A673 (cell line): ENCODE results near the gene IPO13. TPM values are rescaled to one million over a fixed set of nuclear protein-coding genes. Genes with fewer than 3 reads are reported as not detected.

ENCODE experiments used
- BruUV-seq: library from RNA; stranded (reverse); fragments of 400-500 nt; replicated peaks from 2 replicates; lab custom pipeline; 2021; lab: Mats Ljungman, UMichigan
- CTCF ChIA-PET: fragments of 300-600 bp; sonication (Branson Sonifier 250); formaldehyde crosslinking; loops from one replicate; lab custom pipeline; 2022; ENCODE audit warnings: antibody characterized with exemption; lab: Charles Lee
- POLR2A ChIA-PET: fragments of 300-600 bp; sonication (Branson Sonifier 250); formaldehyde crosslinking; loops from one replicate; lab custom pipeline; 2022; ENCODE audit warnings: antibody characterized with exemption; ENCODE audit not compliant: low non-redundant PET; lab: Charles Lee
- DNase-seq: peaks from one replicate; pipeline ENCODE4 v3.0.0-alpha.2; 2015; ENCODE audit warnings: low spot score
- H3K27ac ChIP-seq: fragments of 200-600 bp; sonication (generic); 2 replicates; pipeline ENCODE4 v1.5.1; 2016; ENCODE audit warnings: mixed run types, low read depth, mild to moderate bottlenecking, mixed read lengths, antibody characterized with exemption, low read length; ENCODE audit not compliant: poor library complexity, severe bottlenecking
- H3K27me3 ChIP-seq: fragments of 200-600 bp; sonication (generic); replicated peaks from 2 replicates; pipeline ENCODE4 v1.6.1; 2017; ENCODE audit warnings: mixed run types, low read depth, mild to moderate bottlenecking, mixed read lengths, antibody characterized with exemption, low read length; ENCODE audit not compliant: insufficient read depth, poor library complexity
- H3K36me3 ChIP-seq: fragments of 200-600 bp; sonication (generic); 2 replicates; pipeline ENCODE4 v1.6.1; 2016; ENCODE audit warnings: mixed run types, mild to moderate bottlenecking, mixed read lengths, antibody characterized with exemption, low read length; ENCODE audit not compliant: insufficient read depth, poor library complexity, severe bottlenecking
- H3K4me1 ChIP-seq: fragments of 200-600 bp; sonication (generic); 2 replicates; pipeline ENCODE4 v1.6.1; 2017; ENCODE audit warnings: mixed run types, mild to moderate bottlenecking, mixed read lengths, antibody characterized with exemption, low read length; ENCODE audit not compliant: insufficient read depth, poor library complexity, severe bottlenecking
- H3K4me3 ChIP-seq: fragments of 200-600 bp; sonication (generic); 2 replicates; pipeline ENCODE4 v1.5.1; 2016; ENCODE audit warnings: low read depth, mixed run types, mild to moderate bottlenecking, mixed read lengths, low read length; ENCODE audit not compliant: poor library complexity, severe bottlenecking
- H3K9me3 ChIP-seq: fragments of 200-600 bp; sonication (generic); 2 replicates; pipeline ENCODE4 v1.6.1; 2016; ENCODE audit warnings: mixed run types, low read depth, mild to moderate bottlenecking, mixed read lengths, antibody characterized with exemption, low read length; ENCODE audit not compliant: poor library complexity, severe bottlenecking
- EZH2 ChIP-seq: fragments of 200-600 bp; sonication (generic); IDR thresholded peaks from 2 replicates; pipeline ENCODE4 v1.6.1; 2017; ENCODE audit warnings: borderline replicate concordance, low read depth, mild to moderate bottlenecking, mixed read lengths, antibody characterized with exemption, low read length; ENCODE audit not compliant: poor library complexity, severe bottlenecking
- intact Hi-C: fragments of 100-400 bp; cut with micrococcal nuclease; formaldehyde crosslinking; loops from one replicate; pipeline ENCODE4 v1.10.0; 2022; ENCODE audit not compliant: unreplicated experiment
- total RNA-seq: library from RNA; stranded (reverse); gene quantifications from 2 replicates; pipeline ENCODE4 v1.2.3, GENCODE V29; 2021
- TF ChIP-seq, protein P1 (sequence below): fragments of 300-800, 200-600 bp; sonication (generic); conservative IDR thresholded peaks from 2 replicates; pipeline ENCODE4 v1.5.1; 2017; ENCODE audit warnings: low read depth, mild to moderate bottlenecking, antibody characterized with exemption, low read length, moderate library complexity, mixed read lengths

Gene IPO13
- total RNA-seq, 1 experiment from 2014 or later, result 53.4 TPM

DNA sequence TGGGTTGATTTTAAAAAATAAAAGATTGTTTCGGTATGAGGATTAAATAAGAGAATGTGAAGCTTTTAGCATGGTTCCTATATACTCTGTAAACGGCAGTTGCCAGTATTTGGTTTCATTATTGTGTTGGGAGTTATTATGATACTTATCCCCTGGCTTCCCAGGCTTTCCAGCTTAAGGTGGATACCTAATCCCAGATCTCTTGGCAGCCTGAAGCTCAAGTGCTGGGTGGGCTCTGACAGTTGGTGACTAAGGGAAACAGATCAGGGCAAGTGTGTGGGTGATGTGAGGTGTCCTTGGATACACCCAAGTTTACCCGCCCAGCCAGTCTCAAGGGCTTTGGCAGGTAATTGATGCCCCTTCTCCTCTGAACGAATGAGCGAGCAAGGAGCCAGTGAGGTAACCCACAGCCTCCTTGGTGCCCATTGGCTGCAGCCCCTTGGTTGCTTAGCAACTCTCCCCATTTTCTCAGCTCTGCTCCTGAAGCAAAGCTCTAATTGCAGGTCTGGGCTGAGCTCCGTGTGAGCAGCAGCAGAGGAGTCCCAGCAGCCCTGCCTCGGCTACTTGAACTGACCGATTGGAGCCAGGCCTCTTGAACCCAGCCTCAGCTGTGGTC lies 6.1 kb downstream of the IPO13 start:
- TF ChIP-seq, protein P1, sequence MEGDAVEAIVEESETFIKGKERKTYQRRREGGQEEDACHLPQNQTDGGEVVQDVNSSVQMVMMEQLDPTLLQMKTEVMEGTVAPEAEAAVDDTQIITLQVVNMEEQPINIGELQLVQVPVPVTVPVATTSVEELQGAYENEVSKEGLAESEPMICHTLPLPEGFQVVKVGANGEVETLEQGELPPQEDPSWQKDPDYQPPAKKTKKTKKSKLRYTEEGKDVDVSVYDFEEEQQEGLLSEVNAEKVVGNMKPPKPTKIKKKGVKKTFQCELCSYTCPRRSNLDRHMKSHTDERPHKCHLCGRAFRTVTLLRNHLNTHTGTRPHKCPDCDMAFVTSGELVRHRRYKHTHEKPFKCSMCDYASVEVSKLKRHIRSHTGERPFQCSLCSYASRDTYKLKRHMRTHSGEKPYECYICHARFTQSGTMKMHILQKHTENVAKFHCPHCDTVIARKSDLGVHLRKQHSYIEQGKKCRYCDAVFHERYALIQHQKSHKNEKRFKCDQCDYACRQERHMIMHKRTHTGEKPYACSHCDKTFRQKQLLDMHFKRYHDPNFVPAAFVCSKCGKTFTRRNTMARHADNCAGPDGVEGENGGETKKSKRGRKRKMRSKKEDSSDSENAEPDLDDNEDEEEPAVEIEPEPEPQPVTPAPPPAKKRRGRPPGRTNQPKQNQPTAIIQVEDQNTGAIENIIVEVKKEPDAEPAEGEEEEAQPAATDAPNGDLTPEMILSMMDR, result no peak
- no peak for TF ChIP-seq EZH2
- peaks cover 2% of the 10 kb centered on the region for H3K36me3 ChIP-seq
- no peak for DNase-seq
- H3K4me3 ChIP-seq, result no peak overlapping the region
- intact Hi-C loops, result no loop called here
- H3K9me3 ChIP-seq, result no peaks in the 10 kb centered on the region
- H3K4me1 ChIP-seq, result peaks cover 6% of the 10 kb centered on the region
- POLR2A ChIA-PET, result no interaction called here
- CTCF ChIA-PET, result interaction anchor here (1.1 kb wide), 1 partner anchor 24 kb away, joined by 7 read pairs; no protein-coding TSS in a partner anchor
- no peaks in the 10 kb centered on the region for H3K27me3 ChIP-seq
- no peak overlapping the region for H3K27ac ChIP-seq
- no TSS peak for BruUV-seq

DNA sequence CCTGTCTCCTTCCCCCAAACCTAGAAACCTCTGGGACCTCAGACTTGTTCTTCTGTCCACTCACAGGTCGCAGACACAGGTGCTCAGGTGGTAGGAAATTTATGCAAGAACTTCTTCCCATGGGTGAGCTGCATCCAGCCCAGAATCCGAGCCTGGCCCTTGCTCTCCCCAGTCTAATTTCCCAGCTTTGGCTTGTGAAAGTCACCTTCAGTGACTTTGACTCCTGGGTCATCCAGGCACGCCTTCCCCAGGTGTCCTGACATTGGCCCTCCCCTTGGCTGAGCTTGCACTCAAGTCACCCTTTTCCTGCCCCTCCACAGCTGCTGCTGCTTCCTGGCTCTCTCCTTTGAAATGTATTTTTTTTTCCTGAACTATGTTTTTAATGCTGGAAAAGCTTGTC lies 6.6 kb downstream of the IPO13 start:
- no peak for TF ChIP-seq EZH2
- TF ChIP-seq, protein P1, result no peak
- Histone ChIP-seq H3K27me3 (no peaks in the 10 kb centered on the region), H3K4me3 (no peak overlapping the region), H3K4me1 (peaks cover 1% of the 10 kb centered on the region), H3K27ac (no peak overlapping the region), H3K9me3 (no peaks in the 10 kb centered on the region), H3K36me3 (peaks cover 6% of the 10 kb centered on the region)
- POLR2A ChIA-PET, result no interaction called here
- intact Hi-C loops, result no loop called here
- no peak for DNase-seq
- BruUV-seq, result no TSS peak
- CTCF ChIA-PET, result interaction anchor here (1.1 kb wide), 1 partner anchor 24 kb away, joined by 7 read pairs; no protein-coding TSS in a partner anchor

DNA sequence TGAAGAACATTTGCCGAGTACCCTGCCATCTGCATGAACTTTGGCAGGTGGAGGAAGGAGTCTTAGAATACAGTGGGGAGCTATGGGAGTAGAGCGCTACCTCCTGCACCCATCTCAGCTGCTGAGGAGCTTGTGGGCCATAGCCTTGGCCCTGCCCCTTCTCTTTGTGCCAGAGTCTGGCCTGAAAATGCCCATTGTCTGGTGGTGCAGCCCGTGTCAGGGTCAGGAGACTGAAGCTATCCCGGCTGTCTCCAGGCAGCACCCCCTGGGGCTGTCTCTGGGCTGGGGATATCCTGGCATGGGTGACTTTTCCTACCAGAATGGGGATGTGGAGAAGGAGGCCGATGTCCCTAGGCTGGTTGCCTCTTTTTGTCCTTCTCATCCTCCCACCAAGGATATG lies 7.3 kb downstream of the IPO13 start:
- Histone ChIP-seq H3K4me3 (no peak overlapping the region), H3K4me1 (no peaks in the 10 kb centered on the region), H3K27ac (no peak overlapping the region), H3K9me3 (no peaks in the 10 kb centered on the region), H3K27me3 (no peaks in the 10 kb centered on the region), H3K36me3 (peaks cover 6% of the 10 kb centered on the region)
- POLR2A ChIA-PET, result no interaction called here
- DNase-seq, result no peak
- TF ChIP-seq EZH2, result no peak
- TF ChIP-seq, protein P1, result no peak
- no TSS peak for BruUV-seq
- CTCF ChIA-PET, result no interaction called here
- intact Hi-C loops, result no loop called here
